Osteoblast (primary cell): Measurements from ENCODE around the gene GRIK3. TPM values are rescaled to one million over a fixed set of nuclear protein-coding genes. Genes with fewer than 3 reads are reported as not detected.
"Not testable (repeated sequence)": the region's sequence is repeated elsewhere in the genome, so short reads cannot be mapped to it uniquely, and the experiment has no call there.

Experiments used
- DNase-seq: peaks from one replicate; pipeline ENCODE4 v3.0.0; 2011; ENCODE audit warnings: low spot score, mixed read lengths; ENCODE audit not compliant: insufficient read length; ENCODE audit errors: missing footprints
- H2AFZ ChIP-seq: 2 replicates; pipeline ENCODE4 v1.6.0; 2011; ENCODE audit warnings: mild to moderate bottlenecking, low read length
- H3K27ac ChIP-seq: 2 replicates; pipeline ENCODE4 v1.5.1; 2011; ENCODE audit warnings: mild to moderate bottlenecking, low read depth, low read length, moderate library complexity
- H3K27me3 ChIP-seq: 2 replicates; pipeline ENCODE4 v1.6.0; 2012; ENCODE audit warnings: mild to moderate bottlenecking, control low read depth, inconsistent platforms, low read length, moderate library complexity; ENCODE audit not compliant: insufficient read depth
- H3K36me3 ChIP-seq: 2 replicates; pipeline ENCODE4 v1.5.1; 2011; ENCODE audit warnings: mild to moderate bottlenecking, low read length, control low read depth, moderate library complexity; ENCODE audit not compliant: insufficient read depth
- H3K4me1 ChIP-seq: 2 replicates; pipeline ENCODE4 v1.5.1; 2011; ENCODE audit warnings: mild to moderate bottlenecking, low read length, control low read depth, moderate library complexity; ENCODE audit not compliant: insufficient read depth
- H3K4me2 ChIP-seq: 2 replicates; pipeline ENCODE4 v1.6.0; 2011; ENCODE audit warnings: mild to moderate bottlenecking, low read length; ENCODE audit not compliant: insufficient read depth
- H3K4me3 ChIP-seq: fragments of 200-600 bp; sonication (generic); 3 replicates; pipeline ENCODE4 v1.5.1; 2012; ENCODE audit warnings: mild to moderate bottlenecking, low read length, inconsistent platforms; ENCODE audit not compliant: insufficient read depth
- H3K79me2 ChIP-seq: 2 replicates; pipeline ENCODE4 v1.6.0; 2012; ENCODE audit warnings: mild to moderate bottlenecking, low read length, control low read depth, inconsistent platforms; ENCODE audit not compliant: insufficient read depth
- H3K9me3 ChIP-seq: 2 replicates; pipeline ENCODE4 v1.5.1; 2011; ENCODE audit warnings: low read depth, low read length, control low read depth
- H4K20me1 ChIP-seq: 2 replicates; pipeline ENCODE4 v1.6.0; 2012; ENCODE audit warnings: mild to moderate bottlenecking, low read length, control low read depth; ENCODE audit not compliant: insufficient read depth
- total RNA-seq: library from RNA; depleted of rRNA; stranded (reverse); fragments of >200 nt; gene quantifications from 2 replicates; pipeline ENCODE4 v1.2.3, GENCODE V29; 2012
- TF ChIP-seq, protein P1 (sequence below): IDR thresholded peaks from 2 replicates; pipeline ENCODE4 v1.5.1; 2011; ENCODE audit warnings: mild to moderate bottlenecking, low read depth, low read length, moderate library complexity; ENCODE audit errors: extremely low read depth

The GRIK3 gene
- total RNA-seq, 1 donor = not detected

DNA sequence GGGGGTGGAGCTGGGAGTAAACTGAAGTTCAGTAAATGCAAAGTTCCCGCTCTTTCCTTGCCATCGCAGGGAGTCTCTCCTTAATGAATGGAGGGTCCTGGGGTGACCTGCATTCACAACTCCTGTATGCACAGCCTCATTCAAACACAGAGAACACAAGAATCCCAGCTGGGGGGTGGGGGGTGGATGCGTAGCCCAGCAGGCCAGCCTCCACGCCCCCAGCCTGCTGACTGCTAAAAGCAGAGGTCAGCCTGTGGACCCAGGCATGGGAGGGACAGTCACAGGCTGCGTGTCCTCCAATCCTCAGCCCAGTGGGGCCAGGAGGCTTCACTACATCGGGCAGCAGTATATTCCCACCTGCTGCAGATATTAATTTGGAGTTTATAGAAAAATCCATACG is 263.1 kb downstream of the GRIK3 start:
- TF ChIP-seq, protein P1, sequence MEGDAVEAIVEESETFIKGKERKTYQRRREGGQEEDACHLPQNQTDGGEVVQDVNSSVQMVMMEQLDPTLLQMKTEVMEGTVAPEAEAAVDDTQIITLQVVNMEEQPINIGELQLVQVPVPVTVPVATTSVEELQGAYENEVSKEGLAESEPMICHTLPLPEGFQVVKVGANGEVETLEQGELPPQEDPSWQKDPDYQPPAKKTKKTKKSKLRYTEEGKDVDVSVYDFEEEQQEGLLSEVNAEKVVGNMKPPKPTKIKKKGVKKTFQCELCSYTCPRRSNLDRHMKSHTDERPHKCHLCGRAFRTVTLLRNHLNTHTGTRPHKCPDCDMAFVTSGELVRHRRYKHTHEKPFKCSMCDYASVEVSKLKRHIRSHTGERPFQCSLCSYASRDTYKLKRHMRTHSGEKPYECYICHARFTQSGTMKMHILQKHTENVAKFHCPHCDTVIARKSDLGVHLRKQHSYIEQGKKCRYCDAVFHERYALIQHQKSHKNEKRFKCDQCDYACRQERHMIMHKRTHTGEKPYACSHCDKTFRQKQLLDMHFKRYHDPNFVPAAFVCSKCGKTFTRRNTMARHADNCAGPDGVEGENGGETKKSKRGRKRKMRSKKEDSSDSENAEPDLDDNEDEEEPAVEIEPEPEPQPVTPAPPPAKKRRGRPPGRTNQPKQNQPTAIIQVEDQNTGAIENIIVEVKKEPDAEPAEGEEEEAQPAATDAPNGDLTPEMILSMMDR = no peak
- Histone ChIP-seq H3K79me2 (no peaks in the 10 kb centered on the region), H2AFZ (no peak overlapping the region), H3K27ac (no peak overlapping the region), H3K4me2 (no peak overlapping the region), H3K4me3 (no peak overlapping the region), H4K20me1 (no peaks in the 10 kb centered on the region), H3K9me3 (no peaks in the 10 kb centered on the region), H3K27me3 (no peaks in the 10 kb centered on the region), H3K4me1 (no peaks in the 10 kb centered on the region), H3K36me3 (no peaks in the 10 kb centered on the region)
- no peak for DNase-seq

DNA sequence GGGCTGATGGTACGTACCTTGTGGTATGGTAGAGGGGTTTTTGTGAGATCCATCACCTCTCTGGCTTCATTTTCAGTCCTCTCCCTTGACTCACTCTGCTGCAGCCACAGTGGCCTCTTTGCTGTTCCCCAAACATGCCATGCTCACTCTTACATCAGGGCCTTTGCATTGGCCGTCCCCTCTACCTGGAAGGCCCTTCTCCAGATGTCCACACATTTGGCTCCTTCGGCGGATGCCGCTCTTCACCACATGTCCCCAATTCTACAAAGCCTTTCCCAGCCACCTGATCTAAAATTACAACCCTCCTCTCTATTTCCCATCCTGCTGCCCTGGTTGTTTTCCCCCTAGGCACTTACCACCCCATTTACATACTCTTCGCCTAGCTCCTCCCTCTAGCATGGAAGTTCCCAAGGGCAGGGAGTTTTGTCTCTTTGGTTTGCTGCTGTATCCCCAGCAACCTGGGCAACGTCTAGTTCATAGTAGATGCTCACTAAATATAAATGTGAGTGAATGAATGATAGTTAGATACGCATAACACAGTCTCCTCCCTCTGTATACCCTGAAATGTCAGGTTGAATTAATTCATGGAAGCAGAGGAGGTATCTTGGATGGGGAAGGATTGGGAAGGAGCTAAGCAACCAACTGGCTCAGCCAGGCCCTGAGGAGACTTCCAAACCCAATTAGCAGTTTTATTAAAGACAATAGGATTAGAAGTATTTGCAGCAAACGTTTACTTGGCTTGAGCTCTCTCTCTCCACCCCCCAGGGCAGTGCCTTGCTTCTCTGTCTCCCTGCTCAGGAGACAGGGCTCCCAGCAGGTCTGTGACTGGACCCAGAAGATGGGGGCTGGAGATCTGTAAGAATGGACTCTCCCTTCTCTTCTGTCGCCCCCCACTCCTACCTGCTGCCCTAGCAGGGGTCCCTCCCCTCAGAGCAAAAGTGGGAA is 264.2 kb downstream of the GRIK3 start:
- H3K27ac ChIP-seq = no peak overlapping the region
- no peak for DNase-seq
- H2AFZ ChIP-seq = no peak overlapping the region
- no peak overlapping the region for H3K4me2 ChIP-seq
- H3K4me1 ChIP-seq = no peaks in the 10 kb centered on the region
- no peak overlapping the region for H3K4me3 ChIP-seq
- H3K9me3 ChIP-seq = no peaks in the 10 kb centered on the region
- TF ChIP-seq, protein P1 = no peak
- H3K27me3 ChIP-seq = no peaks in the 10 kb centered on the region
- no peaks in the 10 kb centered on the region for H4K20me1 ChIP-seq
- H3K36me3 ChIP-seq = no peaks in the 10 kb centered on the region
- H3K79me2 ChIP-seq = no peaks in the 10 kb centered on the region

DNA sequence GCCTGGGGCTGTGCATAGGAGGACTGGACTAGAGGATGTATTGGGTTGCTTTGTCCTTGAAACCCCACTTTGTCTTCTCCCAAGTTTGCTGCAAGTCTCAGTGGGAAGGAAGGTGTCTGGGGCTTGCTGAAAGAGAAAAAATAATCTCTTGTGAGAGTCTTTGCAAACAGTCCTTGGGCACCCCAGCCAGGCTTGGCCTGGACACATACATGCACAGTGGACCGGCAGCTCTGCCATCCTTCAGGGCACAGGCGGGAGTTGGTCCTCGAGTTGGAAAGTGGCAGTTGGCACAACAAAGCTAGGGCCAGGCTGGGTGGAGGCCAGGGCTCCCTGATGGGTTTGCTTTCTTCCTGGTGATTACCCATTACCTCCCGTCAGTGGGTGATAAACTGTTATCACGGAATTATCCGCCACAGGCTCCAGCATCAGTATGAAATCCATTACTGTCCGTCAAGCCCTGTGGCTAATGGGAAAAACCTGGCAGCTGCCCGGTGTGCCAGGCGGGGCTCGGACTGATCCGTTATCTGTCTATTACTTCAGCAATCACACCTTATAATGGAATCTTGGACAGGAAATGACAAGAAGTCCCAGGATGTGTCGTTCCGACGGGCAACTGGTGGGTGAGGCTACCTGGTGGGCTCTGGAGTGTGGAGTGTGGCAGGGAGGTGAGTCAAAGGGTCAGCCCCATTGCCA is 265.7 kb downstream of the GRIK3 start:
- Histone ChIP-seq H3K4me2 (no peak overlapping the region), H2AFZ (no peak overlapping the region), H3K9me3 (no peaks in the 10 kb centered on the region), H3K27me3 (no peaks in the 10 kb centered on the region), H3K27ac (no peak overlapping the region), H3K4me3 (no peak overlapping the region), H3K79me2 (no peaks in the 10 kb centered on the region), H3K36me3 (no peaks in the 10 kb centered on the region), H3K4me1 (no peaks in the 10 kb centered on the region), H4K20me1 (no peaks in the 10 kb centered on the region)
- DNase-seq = no peak
- TF ChIP-seq, protein P1 = no peak

DNA sequence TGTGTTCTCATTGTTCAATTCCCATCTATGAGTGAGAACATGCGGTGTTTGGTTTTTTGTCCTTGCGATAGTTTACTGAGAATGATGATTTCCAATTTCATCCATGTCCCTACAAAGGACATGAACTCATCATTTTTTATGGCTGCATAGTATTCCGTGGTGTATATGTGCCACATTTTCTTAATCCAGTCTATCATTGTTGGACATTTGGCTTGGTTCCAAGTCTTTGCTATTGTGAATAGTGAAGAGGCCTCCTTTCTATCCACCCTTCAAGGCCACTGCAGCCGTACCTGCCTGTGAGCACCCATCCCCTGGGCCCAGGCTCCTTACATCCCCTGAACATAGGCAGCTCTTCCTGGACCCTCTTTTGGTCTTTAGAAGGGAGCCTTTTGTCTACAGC is 266.9 kb downstream of the GRIK3 start:
- not testable (repeated sequence) for H3K4me1 ChIP-seq, H3K79me2 ChIP-seq, H3K9me3 ChIP-seq, H3K4me3 ChIP-seq, H3K36me3 ChIP-seq, H2AFZ ChIP-seq, H3K27ac ChIP-seq, H3K4me2 ChIP-seq, H3K27me3 ChIP-seq, H4K20me1 ChIP-seq, DNase-seq
